ENCODE results near the gene CPPED1. TPM values are rescaled to one million over a fixed set of nuclear protein-coding genes. Genes with fewer than 3 reads are reported as not detected.

Gene CPPED1
- total and polyA plus RNA-seq, 2 experiments from 2014 or later = 6.2 to 7.3 TPM

DNA sequence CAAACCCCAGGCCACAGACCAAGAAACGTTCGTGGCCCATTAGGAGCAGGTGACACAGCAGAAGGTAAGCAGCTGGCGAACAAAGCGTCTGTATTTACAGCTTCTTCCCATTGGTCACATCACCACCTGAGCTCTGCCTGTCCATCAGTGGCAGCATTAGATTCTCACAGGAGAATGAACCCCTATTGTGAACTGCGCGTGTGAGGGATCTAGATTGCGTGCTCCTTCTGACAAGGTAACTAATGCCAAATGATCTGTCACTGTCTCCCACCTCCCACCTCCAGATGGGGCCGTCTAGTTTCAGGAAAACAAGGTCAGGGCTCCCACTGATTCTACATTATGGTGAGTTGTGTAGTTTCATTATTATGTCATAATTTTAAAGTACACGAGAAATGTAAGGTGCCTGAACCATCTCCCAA is 186.3 kb downstream of the CPPED1 start:
- H2AFZ ChIP-seq = no peak overlapping the region
- H3K36me3 ChIP-seq (ENCODE audit: insufficient read depth) = no peaks in the 10 kb centered on the region
- TF ChIP-seq, protein P1, sequence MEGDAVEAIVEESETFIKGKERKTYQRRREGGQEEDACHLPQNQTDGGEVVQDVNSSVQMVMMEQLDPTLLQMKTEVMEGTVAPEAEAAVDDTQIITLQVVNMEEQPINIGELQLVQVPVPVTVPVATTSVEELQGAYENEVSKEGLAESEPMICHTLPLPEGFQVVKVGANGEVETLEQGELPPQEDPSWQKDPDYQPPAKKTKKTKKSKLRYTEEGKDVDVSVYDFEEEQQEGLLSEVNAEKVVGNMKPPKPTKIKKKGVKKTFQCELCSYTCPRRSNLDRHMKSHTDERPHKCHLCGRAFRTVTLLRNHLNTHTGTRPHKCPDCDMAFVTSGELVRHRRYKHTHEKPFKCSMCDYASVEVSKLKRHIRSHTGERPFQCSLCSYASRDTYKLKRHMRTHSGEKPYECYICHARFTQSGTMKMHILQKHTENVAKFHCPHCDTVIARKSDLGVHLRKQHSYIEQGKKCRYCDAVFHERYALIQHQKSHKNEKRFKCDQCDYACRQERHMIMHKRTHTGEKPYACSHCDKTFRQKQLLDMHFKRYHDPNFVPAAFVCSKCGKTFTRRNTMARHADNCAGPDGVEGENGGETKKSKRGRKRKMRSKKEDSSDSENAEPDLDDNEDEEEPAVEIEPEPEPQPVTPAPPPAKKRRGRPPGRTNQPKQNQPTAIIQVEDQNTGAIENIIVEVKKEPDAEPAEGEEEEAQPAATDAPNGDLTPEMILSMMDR (conservative IDR thresholded peaks at IDR 0.05; ENCODE audit: low read depth in 2 of 2) = peak in 1 of 2 experiments; percentile 34; a peak in 2 of 4 replicates
- no peak for TF ChIP-seq EZH2 (IDR thresholded peaks at IDR 0.05; ENCODE audit: low read depth, unreplicated experiment)
- no peaks in the 10 kb centered on the region for H3K9me2 ChIP-seq (ENCODE audit: insufficient read depth)
- ATAC-seq = no peak
- no peaks in the 10 kb centered on the region for H3K27me3 ChIP-seq (ENCODE audit: insufficient read depth)
- Mint-ChIP-seq H3K27ac (no peak overlapping the region), H3K4me1 (peaks cover 16% of the 10 kb centered on the region), H3K4me3 (no peak overlapping the region), H3K27me3 (ENCODE audit: insufficient read depth, low read depth, poor library complexity) (peaks cover 10% of the 10 kb centered on the region), H3K36me3 (ENCODE audit: low read depth) (no peaks in the 10 kb centered on the region), H3K9me3 (no peaks in the 10 kb centered on the region)
- H3F3A ChIP-seq (replicated peaks; ENCODE audit: low read depth) = no peaks in the 10 kb centered on the region
- no peaks in the 10 kb centered on the region for H4K20me1 ChIP-seq (replicated peaks; ENCODE audit: insufficient read depth)
- DNase-seq (ENCODE audit: low spot score) = no peak
- no peak overlapping the region for H3K27ac ChIP-seq (ENCODE audit: low read depth)
- H3K79me2 ChIP-seq (replicated peaks; ENCODE audit: insufficient read depth) = no peaks in the 10 kb centered on the region
- H3K4me3 ChIP-seq = no peak overlapping the region
- H3K4me1 ChIP-seq (ENCODE audit: insufficient read depth) = peaks cover 6% of the 10 kb centered on the region
- H3K4me2 ChIP-seq = no peak overlapping the region

DNA sequence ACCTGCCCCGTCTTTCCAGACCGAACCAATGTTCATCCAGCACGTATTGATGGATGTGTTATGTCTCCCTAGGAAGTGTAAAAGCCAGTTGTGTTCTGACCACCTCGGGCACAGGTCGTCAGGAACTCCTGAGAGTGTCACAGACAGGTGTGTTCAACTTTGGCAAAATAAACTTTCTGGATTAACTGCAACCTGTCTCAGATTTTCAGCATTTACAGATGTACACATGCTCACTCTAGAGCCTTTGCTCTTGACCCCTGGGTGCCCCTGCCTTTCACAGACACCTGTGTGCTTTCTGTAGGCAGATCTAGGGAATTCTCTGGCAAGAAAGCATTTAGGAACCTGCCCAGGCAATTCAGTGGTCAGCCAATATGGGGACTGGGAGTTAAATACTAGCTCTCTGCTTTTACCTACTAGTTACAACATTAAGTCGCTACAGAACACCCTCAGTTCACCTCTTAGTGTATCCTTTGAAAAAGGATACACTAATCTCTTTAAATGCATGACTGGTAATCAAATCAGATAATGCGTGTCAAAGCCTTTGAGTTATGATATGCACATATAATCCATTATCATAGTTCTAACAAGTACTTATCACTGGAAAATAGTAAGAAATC is 188.9 kb downstream of the CPPED1 start:
- Histone ChIP-seq H3K79me2 (replicated peaks; ENCODE audit: insufficient read depth) (no peaks in the 10 kb centered on the region), H3K4me2 (no peak overlapping the region), H3K4me1 (ENCODE audit: insufficient read depth) (peaks cover 6% of the 10 kb centered on the region), H3F3A (replicated peaks; ENCODE audit: low read depth) (no peaks in the 10 kb centered on the region), H2AFZ (no peak overlapping the region), H3K27me3 (ENCODE audit: insufficient read depth) (no peaks in the 10 kb centered on the region), H3K4me3 (no peak overlapping the region), H3K36me3 (ENCODE audit: insufficient read depth) (no peaks in the 10 kb centered on the region), H3K27ac (ENCODE audit: low read depth) (no peak overlapping the region), H3K9me2 (ENCODE audit: insufficient read depth) (no peaks in the 10 kb centered on the region), H4K20me1 (replicated peaks; ENCODE audit: insufficient read depth) (no peaks in the 10 kb centered on the region)
- Mint-ChIP-seq H3K27me3 (ENCODE audit: insufficient read depth, low read depth, poor library complexity) (peaks cover 7% of the 10 kb centered on the region), H3K4me1 (peaks cover 16% of the 10 kb centered on the region), H3K9me3 (no peaks in the 10 kb centered on the region), H3K36me3 (ENCODE audit: low read depth) (no peaks in the 10 kb centered on the region), H3K4me3 (no peak overlapping the region), H3K27ac (no peak overlapping the region)
- ATAC-seq (no peak), DNase-seq (ENCODE audit: low spot score) (no peak)
- TF ChIP-seq, protein P2, sequence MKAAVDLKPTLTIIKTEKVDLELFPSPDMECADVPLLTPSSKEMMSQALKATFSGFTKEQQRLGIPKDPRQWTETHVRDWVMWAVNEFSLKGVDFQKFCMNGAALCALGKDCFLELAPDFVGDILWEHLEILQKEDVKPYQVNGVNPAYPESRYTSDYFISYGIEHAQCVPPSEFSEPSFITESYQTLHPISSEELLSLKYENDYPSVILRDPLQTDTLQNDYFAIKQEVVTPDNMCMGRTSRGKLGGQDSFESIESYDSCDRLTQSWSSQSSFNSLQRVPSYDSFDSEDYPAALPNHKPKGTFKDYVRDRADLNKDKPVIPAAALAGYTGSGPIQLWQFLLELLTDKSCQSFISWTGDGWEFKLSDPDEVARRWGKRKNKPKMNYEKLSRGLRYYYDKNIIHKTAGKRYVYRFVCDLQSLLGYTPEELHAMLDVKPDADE (IDR thresholded peaks at IDR 0.05) = no peak
- TF ChIP-seq, protein P3, sequence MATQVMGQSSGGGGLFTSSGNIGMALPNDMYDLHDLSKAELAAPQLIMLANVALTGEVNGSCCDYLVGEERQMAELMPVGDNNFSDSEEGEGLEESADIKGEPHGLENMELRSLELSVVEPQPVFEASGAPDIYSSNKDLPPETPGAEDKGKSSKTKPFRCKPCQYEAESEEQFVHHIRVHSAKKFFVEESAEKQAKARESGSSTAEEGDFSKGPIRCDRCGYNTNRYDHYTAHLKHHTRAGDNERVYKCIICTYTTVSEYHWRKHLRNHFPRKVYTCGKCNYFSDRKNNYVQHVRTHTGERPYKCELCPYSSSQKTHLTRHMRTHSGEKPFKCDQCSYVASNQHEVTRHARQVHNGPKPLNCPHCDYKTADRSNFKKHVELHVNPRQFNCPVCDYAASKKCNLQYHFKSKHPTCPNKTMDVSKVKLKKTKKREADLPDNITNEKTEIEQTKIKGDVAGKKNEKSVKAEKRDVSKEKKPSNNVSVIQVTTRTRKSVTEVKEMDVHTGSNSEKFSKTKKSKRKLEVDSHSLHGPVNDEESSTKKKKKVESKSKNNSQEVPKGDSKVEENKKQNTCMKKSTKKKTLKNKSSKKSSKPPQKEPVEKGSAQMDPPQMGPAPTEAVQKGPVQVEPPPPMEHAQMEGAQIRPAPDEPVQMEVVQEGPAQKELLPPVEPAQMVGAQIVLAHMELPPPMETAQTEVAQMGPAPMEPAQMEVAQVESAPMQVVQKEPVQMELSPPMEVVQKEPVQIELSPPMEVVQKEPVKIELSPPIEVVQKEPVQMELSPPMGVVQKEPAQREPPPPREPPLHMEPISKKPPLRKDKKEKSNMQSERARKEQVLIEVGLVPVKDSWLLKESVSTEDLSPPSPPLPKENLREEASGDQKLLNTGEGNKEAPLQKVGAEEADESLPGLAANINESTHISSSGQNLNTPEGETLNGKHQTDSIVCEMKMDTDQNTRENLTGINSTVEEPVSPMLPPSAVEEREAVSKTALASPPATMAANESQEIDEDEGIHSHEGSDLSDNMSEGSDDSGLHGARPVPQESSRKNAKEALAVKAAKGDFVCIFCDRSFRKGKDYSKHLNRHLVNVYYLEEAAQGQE (IDR thresholded peaks at IDR 0.05; ENCODE audit: unreplicated experiment) = no peak
- no peak for TF ChIP-seq STAT1 (IDR thresholded peaks at IDR 0.05; ENCODE audit: unreplicated experiment)
- TF ChIP-seq NANOG (IDR thresholded peaks at IDR 0.05; ENCODE audit: borderline replicate concordance) = no peak
- no peak for TF ChIP-seq JUNB (IDR thresholded peaks at IDR 0.05; ENCODE audit: unreplicated experiment)
- no peak for TF ChIP-seq CREB1 (CRISPR knock-in tag; IDR thresholded peaks at IDR 0.05; ENCODE audit: low read depth)
- no peak for TF ChIP-seq EZH2phosphoT487 (IDR thresholded peaks at IDR 0.05; ENCODE audit: unreplicated experiment)

Data from GM23338 (cell line).